Medulla oblongata (tissue), 1 donor: Measurements from ENCODE around the gene ZNF652.

Experiments
- DNase-seq: peaks from one replicate; pipeline ENCODE4 v3.0.0-alpha.2; 2015; ENCODE audit errors: extremely low spot score

Gene ZNF652

DNA sequence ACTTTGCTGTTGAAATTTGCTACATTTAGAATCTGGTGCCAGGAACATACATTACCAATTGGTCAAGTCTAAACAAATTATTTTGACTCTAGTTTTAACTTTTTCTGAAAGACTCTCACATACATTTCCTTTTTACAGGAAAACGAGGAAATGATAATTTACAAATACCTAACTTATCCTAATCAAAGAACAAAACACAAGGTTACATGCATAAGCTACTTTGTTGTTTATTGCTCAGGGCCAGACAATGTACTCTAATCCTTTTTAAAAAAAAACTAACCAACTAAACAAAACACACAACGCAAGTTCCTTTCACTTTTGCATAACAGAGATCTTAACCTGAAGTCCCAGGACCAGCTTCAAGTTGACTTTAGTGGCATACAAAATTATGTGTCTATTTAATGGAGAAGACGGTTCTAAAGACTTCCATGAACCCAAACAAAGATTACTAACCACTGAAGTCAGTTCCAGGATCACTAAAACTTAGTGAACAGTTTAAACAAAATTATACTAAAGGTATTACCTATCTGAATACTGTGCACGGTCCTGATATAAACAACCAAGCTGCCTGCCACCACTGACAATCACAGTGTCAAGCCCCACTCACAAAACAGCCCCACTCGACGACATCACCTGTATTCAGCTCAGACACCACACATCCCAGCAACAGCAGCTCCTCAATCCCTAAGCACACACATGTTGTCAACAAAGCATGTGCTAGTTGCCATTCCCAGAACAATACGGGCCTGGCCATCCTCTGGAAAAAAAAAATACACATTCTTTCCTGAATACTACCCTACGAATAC lies 1.9 kb downstream of the ZNF652 start:
- peak; percentile 42 for DNase-seq

DNA sequence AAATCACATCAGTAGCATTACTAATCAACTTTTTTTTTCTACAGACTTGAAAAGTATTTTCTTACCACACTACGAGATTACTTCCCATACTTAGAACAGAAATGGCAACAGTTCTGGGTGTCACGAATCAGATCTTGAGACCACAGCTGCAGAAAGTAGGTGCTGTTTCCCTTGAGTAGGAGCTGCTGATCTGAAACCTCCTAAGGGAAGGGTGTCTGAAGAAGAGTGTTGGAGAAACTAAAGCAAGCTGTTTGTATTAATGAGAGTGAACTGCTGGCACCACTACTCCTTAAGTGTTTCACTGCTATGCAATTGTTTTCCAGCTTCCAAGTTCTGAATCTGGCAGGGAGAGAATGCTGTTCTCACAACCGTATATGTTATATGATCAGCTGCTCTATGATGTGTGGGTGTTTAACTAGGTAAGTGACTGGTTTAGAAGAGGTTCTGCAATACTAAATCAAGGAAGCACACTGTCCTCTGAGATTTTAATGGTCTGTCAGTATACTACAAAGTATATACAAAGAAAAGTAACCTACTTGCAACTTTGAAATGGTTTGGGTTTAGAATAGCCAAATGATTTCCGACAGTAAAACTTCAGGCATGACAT lies 3.3 kb downstream of the ZNF652 start:
- peak; percentile 48 for DNase-seq

DNA sequence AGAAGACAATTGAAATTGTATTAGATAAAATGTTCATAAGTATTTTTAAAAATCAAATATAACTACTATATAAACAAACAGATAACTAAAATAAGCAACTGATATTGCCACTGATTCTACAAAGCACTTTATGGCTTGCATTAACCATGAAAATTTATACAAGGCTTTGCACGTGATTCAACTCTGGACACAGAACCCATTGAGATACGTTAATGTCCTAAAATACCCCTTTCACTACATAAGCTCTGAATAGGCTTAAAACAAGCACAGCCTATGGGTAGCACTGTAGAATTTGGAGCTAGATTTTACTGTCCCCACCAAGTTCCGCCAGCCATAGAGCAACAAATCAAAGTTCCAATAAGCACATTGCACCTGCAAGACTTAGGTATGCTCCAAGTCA lies 4.5 kb downstream of the ZNF652 start:
- DNase-seq: peak; percentile 28

DNA sequence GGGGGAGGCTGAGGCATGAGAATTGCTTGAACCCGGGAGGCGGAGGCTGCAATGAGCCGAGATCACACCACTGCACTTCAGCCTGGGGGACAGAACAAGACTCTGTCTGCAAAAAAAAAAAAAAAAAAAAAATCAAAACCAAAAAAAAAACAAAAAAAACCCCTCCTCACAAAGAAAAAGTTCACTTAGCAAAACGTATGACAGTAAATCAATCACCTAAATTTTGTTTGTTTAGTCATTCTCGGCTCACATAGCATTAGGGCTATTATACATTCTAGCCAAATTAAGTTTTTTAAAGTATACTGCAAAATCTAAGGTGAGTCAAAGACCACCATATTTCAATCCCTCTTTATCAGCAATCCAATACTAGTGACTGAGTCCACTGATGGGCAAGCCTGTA lies 5.7 kb downstream of the ZNF652 start:
- no peak for DNase-seq

DNA sequence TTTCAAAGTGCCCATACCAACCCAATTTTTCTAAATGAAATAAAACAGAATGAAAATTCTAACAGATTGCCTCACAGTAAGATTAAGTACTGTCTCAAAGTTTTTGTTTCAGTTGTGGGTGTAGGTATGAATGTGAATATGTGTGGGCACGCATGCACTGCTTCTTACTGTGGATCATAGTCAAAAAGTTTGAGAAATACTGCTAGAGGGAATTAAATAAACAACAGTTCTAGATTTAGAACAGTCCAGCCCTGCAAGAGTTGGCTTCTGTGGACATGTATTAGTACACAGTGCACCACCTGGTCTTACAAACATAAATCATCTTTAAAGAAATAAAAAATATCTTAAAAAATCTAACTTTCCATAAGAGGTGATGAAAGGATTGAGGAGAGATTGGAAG lies 8.4 kb downstream of the ZNF652 start:
- no peak for DNase-seq

DNA sequence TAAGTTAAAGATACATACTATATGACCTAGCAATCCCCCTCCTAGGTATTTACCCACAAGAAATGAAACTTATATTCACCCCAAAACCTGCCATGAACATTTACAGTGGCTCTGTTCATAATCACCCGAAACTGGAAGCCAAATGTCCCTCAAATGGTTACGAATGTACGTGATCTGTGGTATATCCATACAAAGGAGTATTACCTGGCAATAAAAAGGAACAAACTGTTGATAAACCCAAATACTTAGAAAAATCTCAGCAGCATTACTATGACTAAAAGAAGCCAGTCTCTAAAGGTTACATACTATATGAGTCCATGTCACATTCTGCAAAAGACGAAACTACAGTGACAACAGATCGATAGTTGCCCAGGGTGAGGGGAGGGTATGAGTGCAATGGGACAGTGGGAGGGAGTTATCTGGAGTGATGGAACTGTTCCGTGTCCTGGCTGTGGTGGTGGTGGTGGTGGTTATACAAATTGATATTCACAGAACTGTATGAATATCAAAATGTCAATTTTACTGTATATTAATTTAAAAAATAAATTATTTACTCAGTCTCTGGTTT lies 9.4 kb downstream of the ZNF652 start:
- no peak for DNase-seq

DNA sequence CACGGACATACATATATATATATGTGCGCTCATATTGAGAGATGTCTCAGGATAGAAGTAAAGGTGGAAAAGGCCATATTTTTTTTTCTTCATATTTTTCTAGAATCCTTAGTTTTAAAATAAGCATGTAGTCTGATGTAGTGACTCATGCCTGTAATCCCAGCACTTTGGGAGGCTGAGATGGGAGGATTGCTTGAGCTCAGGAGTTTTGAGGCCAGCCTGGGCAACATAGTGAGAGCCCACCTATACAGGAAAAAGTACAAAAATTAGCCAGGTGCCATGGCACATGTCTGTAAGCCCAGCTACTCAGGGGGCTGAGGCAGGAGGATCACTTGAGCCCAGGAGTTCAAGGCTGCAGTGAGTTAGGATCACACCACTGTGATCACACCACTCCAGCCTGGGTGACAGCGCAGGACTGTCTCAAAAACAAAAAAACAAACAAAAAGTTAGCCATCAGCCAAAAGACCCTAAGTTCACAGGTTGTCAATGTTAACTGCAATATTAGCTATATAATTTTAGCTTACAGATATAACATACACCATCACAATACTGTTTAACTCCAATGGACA lies 10.4 kb downstream of the ZNF652 start:
- DNase-seq: no peak

DNA sequence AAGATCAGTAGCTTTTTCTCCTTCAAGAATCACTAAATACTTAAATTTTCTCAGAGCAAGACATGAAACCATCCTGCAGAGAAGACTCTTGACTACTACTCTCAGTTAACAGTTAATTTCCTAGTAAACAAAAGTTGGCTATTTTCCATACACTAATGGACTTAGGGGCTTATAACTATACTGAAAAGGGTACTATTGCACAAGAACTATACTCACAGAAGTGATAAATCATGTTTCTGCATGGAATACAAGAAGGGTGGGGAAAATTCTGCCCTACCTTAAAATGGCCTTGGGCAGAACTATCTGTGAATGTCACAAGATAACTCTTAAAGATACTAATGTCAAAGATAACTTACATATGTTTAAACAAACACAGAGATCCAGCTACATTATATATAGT lies 12.5 kb downstream of the ZNF652 start:
- DNase-seq: no peak

DNA sequence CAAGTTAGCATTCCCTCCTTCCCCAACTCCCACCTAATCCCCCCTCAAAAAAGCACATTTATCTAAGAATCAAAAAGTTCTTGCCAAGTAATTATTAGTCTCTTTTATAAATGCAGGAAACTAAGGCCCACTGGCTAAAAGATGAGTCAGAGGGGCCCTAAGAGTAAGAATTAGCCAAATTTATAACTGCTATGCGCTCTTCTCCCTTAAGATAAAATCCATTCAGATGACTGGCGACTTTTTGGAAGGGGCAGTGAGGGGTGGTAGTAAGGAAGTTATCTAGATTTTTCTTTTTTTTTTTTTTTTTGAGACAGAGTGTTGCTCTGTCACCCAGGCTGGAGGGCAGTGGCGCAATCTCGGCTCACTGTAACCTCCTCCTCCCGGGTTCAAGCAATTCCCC lies 17.1 kb downstream of the ZNF652 start:
- no peak for DNase-seq

DNA sequence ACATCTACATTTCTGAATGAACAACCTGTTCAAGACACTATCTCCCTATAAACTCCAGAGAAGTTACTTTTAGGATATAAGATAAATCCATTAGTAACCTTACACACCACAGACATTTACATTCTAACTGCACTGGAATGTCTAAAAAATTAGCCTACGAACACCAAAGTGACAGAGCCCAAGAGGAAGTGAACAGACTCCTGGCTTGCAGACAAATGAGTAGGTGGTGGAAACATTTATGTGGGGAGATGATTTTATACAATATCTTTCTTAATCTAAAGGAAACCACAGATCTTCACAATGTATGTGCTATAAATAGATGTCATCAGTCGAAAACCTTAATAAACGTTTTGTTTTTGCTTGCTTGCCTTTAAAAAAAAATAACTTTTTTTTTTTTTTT lies 18.8 kb downstream of the ZNF652 start:
- no peak for DNase-seq

DNA sequence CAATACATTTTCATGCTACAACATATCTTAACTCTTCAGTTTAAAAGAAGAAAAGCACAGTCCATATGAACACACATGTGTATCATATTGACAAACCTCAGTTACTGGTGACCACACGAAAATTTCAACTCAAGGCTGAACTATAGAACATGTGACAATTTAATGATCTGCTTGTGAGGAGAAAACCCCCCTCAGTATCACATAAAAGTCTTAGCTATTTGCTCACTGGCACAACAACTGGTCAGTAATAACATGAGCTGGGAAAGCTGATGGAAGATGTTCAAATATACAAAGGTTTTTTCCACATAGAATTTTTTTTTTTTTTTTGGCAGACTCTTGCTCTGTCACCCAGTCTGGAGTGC lies 19.5 kb downstream of the ZNF652 start:
- no peak for DNase-seq

DNA sequence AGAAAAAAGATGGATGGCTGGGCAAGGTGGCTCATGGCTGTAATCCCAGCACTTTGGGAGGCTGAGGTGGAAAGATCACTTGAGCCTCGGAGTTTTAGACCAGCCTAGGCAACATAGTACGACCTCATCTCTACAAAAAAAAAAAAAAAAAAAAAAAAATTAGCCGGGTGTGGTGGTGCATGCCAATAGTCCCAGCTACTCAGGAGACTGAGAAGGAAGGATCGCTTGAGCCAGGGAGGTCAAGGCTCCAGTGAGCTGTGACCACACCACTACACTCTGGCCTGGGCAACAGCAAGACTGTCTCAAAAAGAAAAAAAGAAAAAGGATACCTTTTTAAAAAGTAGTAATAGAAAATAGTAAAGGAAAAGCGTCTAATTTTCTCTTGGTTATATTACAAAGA lies 20.7 kb downstream of the ZNF652 start:
- DNase-seq: no peak

DNA sequence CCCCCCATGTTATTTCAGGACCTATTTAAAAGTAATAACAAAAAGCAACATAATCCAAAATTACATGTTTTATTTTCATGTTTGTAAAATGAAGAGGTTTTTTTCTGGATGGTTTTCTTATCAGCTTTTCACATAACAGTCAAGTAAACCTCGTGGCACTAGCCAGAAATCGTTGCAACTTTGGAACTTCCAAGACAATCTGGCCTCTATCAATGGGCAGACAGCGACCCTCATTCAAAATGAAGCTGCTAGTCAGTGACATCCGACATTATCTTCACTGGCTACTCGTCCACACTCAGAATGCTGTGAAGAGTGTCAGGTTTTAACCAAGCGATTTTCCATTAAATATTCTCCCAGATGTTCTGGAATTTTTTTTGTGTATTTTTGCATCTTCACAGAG lies 22.7 kb downstream of the ZNF652 start:
- no peak for DNase-seq

DNA sequence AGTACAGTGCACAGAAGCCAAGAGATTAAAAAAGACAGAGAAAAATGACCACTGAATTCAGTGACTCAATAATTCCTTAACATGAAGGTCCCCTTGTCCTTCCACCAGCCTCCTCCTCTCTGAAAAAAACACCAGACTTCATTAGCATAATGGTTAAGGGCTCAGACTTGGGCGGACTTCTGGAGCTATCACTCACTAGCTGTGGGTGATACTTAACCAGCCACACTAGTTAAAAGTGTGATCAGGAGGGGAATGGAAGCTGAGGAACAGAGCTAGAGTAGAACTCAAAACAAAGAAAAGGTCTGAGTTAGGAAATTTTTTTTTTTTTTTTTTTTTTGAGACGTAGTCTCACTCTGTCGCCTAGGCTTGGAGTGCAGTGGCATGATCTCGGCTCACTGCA lies 23.2 kb downstream of the ZNF652 start:
- DNase-seq: no peak

DNA sequence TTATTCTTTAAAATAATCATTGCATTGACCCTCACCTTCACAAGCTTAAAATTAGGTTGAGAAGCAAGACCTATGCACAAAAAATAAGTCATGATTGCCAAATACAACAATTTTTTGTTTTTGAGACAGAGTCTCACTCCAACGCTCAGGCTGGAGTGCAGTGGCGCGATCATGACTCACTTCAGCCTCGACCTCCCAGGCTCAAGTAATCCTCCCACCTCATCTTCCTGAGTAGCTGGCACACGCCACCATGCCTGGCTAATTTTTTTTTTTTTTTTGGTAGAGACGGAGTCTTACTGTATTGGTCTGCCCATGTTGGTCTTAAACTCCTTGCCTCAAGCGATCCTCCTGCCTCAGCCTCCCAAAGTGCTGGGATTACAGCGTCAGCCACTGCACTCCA lies 24.2 kb downstream of the ZNF652 start:
- no peak for DNase-seq

DNA sequence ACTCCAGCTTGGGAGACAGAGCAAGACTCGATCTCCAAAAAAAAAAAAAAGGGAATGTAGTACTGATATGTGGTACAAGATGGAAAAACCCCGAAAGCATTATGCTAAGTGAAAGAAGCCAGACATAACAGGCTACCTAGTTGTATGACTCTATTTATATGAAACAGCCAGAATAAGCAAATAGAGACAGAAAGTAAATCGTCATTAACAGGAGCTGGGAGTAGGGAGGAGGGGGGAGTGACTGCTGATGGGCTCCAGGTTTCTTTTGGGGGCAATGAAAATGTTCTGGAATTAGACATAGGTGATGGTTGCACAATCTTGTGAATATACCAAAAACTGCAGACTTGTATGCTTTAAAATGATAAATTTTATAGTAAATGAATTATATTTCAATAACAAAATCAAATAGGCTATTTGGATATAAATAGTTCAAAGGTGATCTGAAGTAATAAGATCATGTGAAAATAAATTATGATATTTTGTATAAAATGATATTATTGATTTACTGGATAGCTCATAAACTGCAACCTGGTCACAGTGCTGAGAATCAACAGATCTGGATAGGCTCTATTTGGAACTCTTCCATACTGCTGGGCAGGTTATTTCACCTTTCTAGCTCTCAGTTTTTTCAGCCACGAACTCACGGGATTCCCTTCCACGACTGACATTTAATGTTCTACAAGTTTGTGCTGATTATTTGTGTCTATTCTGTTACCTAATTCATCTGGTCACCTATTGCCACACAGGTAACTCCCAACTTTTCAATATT lies 27.1 kb downstream of the ZNF652 start:
- DNase-seq: no peak

DNA sequence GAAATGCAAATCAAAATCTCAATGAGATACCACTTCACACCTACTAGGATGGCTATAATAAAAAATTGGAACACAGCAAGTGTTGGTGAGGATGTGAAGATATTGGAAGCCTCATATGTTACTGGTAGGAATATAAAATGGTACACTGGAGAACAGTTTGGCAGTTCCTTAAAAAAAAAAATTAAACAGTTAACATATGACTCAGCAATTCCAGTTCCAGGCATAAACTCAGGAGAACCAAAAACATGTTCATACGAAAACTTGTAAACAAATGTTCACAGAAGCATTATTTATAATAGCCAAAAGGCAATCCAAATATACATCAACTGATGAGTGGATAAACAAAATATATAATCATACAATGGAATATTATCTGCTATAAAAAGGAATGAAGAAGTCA lies 28.2 kb downstream of the ZNF652 start:
- no peak for DNase-seq

DNA sequence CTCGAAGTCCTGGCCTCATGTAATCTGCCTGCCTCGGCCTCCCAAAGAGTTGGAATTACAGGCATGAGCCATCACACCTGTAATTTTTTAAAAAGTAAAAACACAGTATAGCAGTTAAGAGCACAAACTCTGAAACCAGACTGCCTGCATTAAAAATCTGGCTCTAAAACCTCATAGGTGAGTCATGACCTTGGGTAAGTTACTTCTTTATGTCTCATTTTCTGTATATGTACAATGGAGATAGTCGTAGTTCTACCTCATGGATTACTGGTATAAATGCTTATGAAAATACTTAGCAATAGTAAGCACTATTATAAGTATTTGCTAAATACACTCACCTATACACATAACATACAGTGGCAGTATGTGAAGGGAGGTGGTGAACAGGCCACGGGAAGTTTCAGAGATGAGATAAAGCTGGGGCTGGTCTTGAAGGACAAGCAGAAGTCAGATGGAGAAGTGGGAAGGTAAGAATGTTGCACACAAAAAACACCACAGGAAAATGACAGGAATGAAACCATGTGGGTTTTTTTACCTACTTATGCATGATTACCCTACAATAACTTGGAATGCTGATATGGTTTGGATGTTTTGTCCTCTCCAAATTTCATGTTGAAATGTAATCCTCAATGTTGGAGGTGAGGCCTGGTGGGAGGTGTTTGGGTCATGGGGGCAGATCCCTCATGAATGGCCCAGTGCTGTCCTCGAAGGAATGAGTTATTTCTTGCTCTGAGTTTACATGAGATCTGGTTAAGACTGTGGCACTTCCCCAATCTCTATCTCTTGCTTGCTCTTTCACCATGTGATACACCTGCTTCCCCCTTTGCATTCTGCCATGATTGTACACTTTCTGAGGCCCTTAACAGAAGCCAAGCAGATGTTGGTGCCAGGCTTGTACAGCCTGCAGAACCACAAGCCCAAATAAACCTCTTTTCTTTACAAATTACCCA lies 33.9 kb downstream of the ZNF652 start:
- no peak for DNase-seq

DNA sequence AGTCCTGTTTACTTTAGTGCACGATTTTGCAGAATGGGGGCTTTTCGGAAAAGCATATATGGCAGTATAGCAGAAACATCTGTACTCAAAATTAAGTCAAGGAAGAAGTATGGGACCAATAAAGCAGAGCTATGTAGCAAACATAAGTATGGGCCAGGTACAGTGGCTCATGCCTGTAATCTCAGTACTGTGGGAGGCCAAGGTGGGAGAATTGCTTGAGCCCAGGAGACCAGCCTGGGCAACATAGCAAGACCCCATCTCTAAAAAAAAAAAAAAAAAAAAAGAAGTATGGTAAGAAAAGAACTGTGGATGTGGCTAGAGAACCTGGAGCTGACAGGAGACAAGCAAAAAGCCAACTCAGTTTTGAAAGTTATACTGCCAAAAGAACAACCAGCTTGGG lies 36.1 kb downstream of the ZNF652 start:
- no peak for DNase-seq

DNA sequence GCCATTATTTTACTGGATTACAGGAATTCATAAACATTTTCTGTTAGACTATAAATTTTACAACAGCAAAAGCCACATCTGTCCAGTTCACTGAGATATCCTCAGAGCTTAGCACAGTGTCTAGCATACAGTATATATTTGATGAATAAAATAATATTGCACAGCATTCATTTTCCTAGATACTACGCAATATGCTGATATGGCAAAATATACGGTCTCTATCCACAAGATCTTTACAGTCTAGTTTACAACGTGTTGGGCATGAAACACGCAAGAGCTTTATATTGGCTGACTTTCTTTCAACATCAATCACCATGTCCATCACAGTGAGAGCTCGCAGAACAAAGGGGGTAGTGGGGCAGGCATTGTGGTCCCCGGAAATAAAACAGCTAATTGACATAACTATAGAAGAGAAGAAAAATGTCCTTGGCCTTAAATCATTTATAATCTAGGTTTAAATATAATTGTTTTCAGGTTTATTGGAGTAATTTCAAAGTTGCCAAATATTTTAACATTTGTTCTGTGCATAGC lies 43.5 kb downstream of the ZNF652 start:
- DNase-seq: no peak
